GM21576 (cell line): ENCODE results near the gene ZBTB7C.

ENCODE experiments used
- ATAC-seq: cut with Tn5 transposase; IDR thresholded peaks from one replicate; pipeline ENCODE4 v1.9.1; 2021; ENCODE audit warnings: mild to moderate bottlenecking, moderate library complexity; ENCODE audit not compliant: unreplicated experiment

The ZBTB7C gene

DNA sequence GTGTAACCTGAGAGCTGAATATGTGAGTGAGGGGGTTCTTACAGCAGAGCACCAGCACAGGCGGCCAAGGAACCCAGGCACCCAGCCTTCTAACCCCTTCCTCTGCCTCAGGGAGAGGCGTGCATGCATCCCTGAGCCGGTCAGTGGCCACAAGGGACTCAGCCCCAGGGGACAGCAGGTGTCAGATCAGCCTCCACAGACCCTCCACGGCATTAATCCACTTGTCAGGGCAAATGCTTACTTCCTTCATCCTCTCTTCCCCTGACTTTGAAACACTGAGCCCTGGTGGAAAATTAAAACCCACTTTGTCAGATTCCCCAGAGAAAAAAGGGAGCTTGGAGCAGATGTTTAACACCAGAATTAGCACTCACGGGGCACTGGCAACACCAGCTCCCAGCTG, 418.2 kb downstream of the ZBTB7C start:
- no peak for ATAC-seq

- no peak for ATAC-seq
Measured at GRCh38 chr18:47987388-47987699, 421.8 kb downstream of the ZBTB7C start.

DNA sequence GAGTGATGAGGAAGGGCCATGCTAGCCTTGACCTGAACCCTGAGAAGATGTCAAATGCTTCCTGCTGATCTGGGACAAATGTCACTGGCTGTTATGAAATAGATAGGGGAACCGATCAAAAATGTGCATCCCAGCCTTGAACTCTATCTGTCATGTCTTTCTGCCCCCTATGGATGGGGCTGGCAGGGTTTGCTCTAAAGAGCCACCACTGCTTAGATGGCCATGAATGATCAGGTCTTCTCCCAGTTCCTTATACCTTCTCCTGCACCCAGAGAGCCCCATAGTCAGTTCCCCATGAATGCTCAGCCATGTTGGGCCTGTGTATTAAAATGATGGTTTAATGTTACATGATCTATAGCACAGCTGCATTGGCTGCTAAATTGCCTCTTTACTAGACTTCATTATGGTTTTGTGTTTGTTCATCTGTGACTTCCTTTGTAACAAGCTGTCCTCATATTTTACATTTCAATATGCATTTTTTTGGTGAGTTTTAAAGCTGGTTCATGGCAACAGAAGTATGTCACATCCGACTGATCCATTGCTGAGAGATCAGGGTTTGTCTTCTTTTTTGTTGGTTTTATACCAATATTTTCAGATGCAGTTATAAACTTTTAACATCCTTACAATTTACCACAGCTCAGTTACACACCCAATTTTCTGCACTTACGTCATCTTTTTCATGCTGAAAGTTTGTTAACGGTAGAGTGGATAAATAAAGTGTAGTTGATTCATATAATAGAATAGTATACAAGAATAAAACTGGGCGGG, 422.4 kb downstream of the ZBTB7C start:
- ATAC-seq: no peak

DNA sequence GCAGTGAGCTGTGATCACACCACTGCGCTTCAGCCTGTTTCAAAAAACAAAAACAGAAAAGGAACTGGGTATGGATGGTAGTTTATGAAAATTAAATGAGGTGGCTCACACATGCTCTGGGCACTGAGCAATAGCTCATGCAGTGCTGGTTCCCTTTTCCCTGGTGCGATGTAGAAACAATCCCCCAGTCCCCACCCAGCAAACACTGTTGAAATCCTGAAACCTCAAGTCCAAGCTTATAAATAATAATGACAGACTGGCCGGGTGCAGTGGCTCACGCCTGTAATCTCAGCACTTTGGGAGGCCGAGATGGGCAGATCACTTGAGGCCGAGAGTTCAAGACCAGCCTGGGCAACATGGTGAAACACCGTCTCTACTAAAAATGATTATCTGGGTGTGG, 423.3 kb downstream of the ZBTB7C start:
- no peak for ATAC-seq

GRCh38 chr18:47984991-47985390, 424.2 kb downstream of the ZBTB7C start:
- ATAC-seq: no peak

DNA sequence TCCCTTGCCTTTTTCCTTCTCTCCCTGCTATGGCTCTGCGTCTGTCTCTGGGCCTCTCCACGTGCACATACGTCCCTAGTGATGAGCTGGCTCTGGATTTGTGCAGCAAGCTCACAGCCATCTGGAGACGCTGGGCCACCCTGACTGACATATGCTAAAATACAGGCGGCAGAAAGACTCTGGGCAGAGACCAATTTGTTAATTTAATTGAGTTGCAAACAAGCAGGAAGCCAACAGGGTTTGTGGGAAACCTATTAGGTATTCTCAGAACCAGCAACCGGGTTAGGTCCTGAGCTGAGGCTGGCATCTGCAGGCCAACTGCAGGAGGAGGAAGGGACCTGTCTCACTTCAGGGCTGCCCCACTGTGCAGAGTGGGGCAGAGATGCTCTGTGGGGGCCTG, 425.2 kb downstream of the ZBTB7C start:
- no peak for ATAC-seq

DNA sequence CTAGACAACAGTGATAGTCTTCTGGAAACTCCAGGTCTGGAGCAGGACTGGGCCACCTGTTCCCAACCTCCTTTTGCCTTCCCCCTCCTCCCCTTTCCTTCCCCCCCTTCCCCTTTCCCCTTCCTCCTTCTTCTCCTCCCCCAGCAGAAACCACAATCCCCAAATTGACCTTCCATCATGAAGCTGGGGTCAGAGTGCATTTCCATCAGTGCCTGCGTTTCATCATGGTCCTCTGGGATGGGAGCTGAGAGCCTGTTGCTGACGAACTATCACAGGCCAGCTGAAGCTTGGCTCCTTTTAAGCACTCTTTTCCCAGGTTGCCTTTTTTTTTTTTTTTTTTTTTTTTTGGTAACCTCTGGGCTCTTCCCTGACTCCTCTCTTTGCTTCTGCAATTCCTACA, 426.1 kb downstream of the ZBTB7C start:
- no peak for ATAC-seq

GRCh38 chr18:47981830-47982229, 427.4 kb downstream of the ZBTB7C start:
- ATAC-seq: no peak

GRCh38 chr18:47981320-47981719, 427.9 kb downstream of the ZBTB7C start:
- ATAC-seq: no peak

DNA sequence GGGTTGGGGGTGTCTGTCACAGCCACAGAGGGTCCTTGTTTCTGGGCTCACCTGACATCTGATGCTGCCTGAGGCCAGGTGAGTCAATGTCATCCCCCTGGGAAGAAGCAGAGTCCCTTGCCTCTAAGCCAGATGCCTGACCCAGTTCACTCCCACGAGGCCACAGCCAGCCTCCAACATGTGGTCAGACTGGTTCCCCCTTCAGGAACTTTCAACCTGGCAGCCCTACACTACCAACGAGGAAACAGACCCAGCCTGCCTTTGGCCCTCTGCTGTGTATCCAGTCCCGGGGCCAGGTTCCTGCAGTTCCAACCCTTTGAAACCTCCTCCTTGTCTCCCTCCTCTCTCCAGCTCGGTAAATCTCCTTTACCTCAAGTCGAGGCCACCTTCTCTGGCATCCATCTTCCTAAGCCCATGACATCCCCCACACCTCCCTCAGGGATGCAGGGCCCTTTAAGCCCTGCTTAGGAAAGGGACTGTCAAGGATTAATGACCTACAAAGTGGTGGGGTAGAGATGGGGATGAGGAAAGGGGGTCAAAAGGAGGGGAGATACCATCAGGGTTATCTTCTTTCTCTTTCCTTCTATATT, 429.5 kb downstream of the ZBTB7C start:
- ATAC-seq: no peak

- ATAC-seq: no peak
Measured at GRCh38 chr18:47978603-47979002, 430.6 kb downstream of the ZBTB7C start.

GRCh38 chr18:47978141-47978540, 431.0 kb downstream of the ZBTB7C start:
- no peak for ATAC-seq
